IPS DF 6.9 (cell line): Measurements from ENCODE around the gene KANK2.
"Not testable (repeated sequence)": the region's sequence is repeated elsewhere in the genome, so short reads cannot be mapped to it uniquely, and the experiment has no call there.

Source experiments
- DNase-seq: peaks from one replicate; pipeline ENCODE4 v3.0.0-alpha.2; 2013; ENCODE audit warnings: low read depth, low spot score
- H3K27ac ChIP-seq: one replicate; pipeline ENCODE4 v1.5.1; 2013; ENCODE audit warnings: low read length, control low read depth
- H3K27me3 ChIP-seq: 2 replicates; pipeline ENCODE4 v1.6.1; 2013; ENCODE audit warnings: mild to moderate bottlenecking, low read length; ENCODE audit not compliant: control insufficient read depth, insufficient read depth
- H3K36me3 ChIP-seq: 2 replicates; pipeline ENCODE4 v1.6.1; 2013; ENCODE audit warnings: low read length; ENCODE audit not compliant: control insufficient read depth, insufficient read depth
- H3K4me1 ChIP-seq: 2 replicates; pipeline ENCODE4 v1.6.1; 2013; ENCODE audit warnings: low read length; ENCODE audit not compliant: control insufficient read depth, insufficient read depth
- H3K4me3 ChIP-seq: 2 replicates; pipeline ENCODE4 v1.5.1; 2013; ENCODE audit warnings: mild to moderate bottlenecking, low read length
- H3K9me3 ChIP-seq: 2 replicates; pipeline ENCODE4 v1.6.1; 2013; ENCODE audit warnings: low read length, inconsistent platforms; ENCODE audit not compliant: control insufficient read depth, insufficient read depth
- WGBS: extraction: QIAGEN DNeasy Blood & Tissue Kit; methylation state at CpG from one replicate; pipeline ENCODE4 v1.1.7; 2013; ENCODE audit warnings: mixed read lengths, missing lambda C conversion rate; ENCODE audit not compliant: insufficient read length, insufficient coverage; 5-methylcytosine and 5-hydroxymethylcytosine counted together

Gene KANK2

GRCh38 chr19:11182994-11183393 lies 14.4 kb downstream of the KANK2 start:
- Histone ChIP-seq H3K4me1 (no peaks in the 10 kb centered on the region), H3K27me3 (no peaks in the 10 kb centered on the region), H3K27ac (no peak overlapping the region), H3K36me3 (no peaks in the 10 kb centered on the region; the same call in 1 of the 2 replicates), H3K9me3 (no peaks in the 10 kb centered on the region), H3K4me3 (no peak overlapping the region)
- DNase-seq, result no peak
- WGBS, result no CpG with 5 or more reads among the region's 1 CpG

- DNase-seq, result no peak
- H3K9me3 ChIP-seq, result no peaks in the 10 kb centered on the region
- no CpG with 5 or more reads among the region's 4 CpGs for WGBS
Observed at GRCh38 chr19:11181488-11181887, 15.9 kb downstream of the KANK2 start.

GRCh38 chr19:11180975-11181374 lies 16.4 kb downstream of the KANK2 start:
- H3K27me3 ChIP-seq, H3K9me3 ChIP-seq, H3K36me3 ChIP-seq, DNase-seq, H3K4me1 ChIP-seq, H3K4me3 ChIP-seq, H3K27ac ChIP-seq: not testable (repeated sequence)
- no CpG with 5 or more reads among the region's 8 CpGs for WGBS

More at GRCh38 chr19:11181488-11181887, 15.9 kb downstream of the KANK2 start:
- H3K27me3 ChIP-seq, result no peaks in the 10 kb centered on the region
- H3K27ac ChIP-seq, result no peak overlapping the region
- H3K36me3 ChIP-seq, result peaks cover 4% of the 10 kb centered on the region
- H3K4me3 ChIP-seq, result no peak overlapping the region
- H3K4me1 ChIP-seq, result no peaks in the 10 kb centered on the region

- Histone ChIP-seq H3K9me3 (no peaks in the 10 kb centered on the region), H3K4me3 (no peak overlapping the region), H3K27me3 (no peaks in the 10 kb centered on the region), H3K4me1 (no peaks in the 10 kb centered on the region), H3K36me3 (peaks cover 4% of the 10 kb centered on the region), H3K27ac (no peak overlapping the region)
- WGBS, result no CpG with 5 or more reads among the region's 8 CpGs
- no peak for DNase-seq
Observed at GRCh38 chr19:11180346-11180745, 17.0 kb downstream of the KANK2 start.

GRCh38 chr19:11179716-11180297 lies 17.5 kb downstream of the KANK2 start:
- Histone ChIP-seq H3K27ac (no peak overlapping the region), H3K27me3 (no peaks in the 10 kb centered on the region), H3K9me3 (no peaks in the 10 kb centered on the region), H3K36me3 (peaks cover 4% of the 10 kb centered on the region), H3K4me3 (no peak overlapping the region), H3K4me1 (no peaks in the 10 kb centered on the region)
- no CpG with 5 or more reads among the region's 11 CpGs for whole genome bisulfite sequencing
- DNase-seq, result no peak

GRCh38 chr19:11179145-11179465 lies 18.2 kb downstream of the KANK2 start:
- H3K27me3 ChIP-seq, H3K4me1 ChIP-seq, H3K9me3 ChIP-seq, H3K36me3 ChIP-seq, H3K4me3 ChIP-seq, H3K27ac ChIP-seq, DNase-seq: not testable (repeated sequence)
- WGBS, result no CpG with 5 or more reads among the region's 9 CpGs

- Histone ChIP-seq H3K27ac (no peak overlapping the region), H3K4me3 (no peak overlapping the region), H3K36me3 (peaks cover 14% of the 10 kb centered on the region), H3K9me3 (no peaks in the 10 kb centered on the region), H3K27me3 (no peaks in the 10 kb centered on the region), H3K4me1 (no peaks in the 10 kb centered on the region)
- DNase-seq, result no peak
- WGBS, result no CpG with 5 or more reads among the region's 9 CpGs
Observed at GRCh38 chr19:11177592-11177991, 19.8 kb downstream of the KANK2 start.

- no CpG with 5 or more reads among the region's 18 CpGs for WGBS
- no peaks in the 10 kb centered on the region for H3K27me3 ChIP-seq
- DNase-seq, result no peak
- H3K27ac ChIP-seq, result no peak overlapping the region
- H3K4me3 ChIP-seq, result no peak overlapping the region
- no peaks in the 10 kb centered on the region for H3K4me1 ChIP-seq
- peaks cover 17% of the 10 kb centered on the region for H3K36me3 ChIP-seq
- H3K9me3 ChIP-seq, result no peaks in the 10 kb centered on the region
Observed at GRCh38 chr19:11176466-11177193, 20.7 kb downstream of the KANK2 start.

- Histone ChIP-seq H3K36me3 (peaks cover 17% of the 10 kb centered on the region), H3K27ac (no peak overlapping the region), H3K4me1 (no peaks in the 10 kb centered on the region), H3K9me3 (no peaks in the 10 kb centered on the region), H3K27me3 (no peaks in the 10 kb centered on the region), H3K4me3 (no peak overlapping the region)
- no peak for DNase-seq
- WGBS, result no CpG with 5 or more reads among the region's 7 CpGs
Observed at GRCh38 chr19:11175920-11176319, 21.4 kb downstream of the KANK2 start.

- H3K9me3 ChIP-seq, result no peaks in the 10 kb centered on the region
- no CpG with 5 or more reads among the region's 27 CpGs for WGBS
- DNase-seq, result no peak
- H3K27me3 ChIP-seq, result no peaks in the 10 kb centered on the region
- H3K27ac ChIP-seq, result no peak overlapping the region
- H3K4me1 ChIP-seq, result no peaks in the 10 kb centered on the region
- no peak overlapping the region for H3K4me3 ChIP-seq
- H3K36me3 ChIP-seq, result peaks cover 23% of the 10 kb centered on the region
Observed at GRCh38 chr19:11174336-11174735, 23.0 kb downstream of the KANK2 start.
